Measurements from ENCODE around the gene PRKAR1B. TPM values are rescaled to one million over a fixed set of nuclear protein-coding genes. Genes with fewer than 3 reads are reported as not detected.

Gene PRKAR1B
- total RNA-seq, 2 donors from 2014 or later = 15.6 to 18.4 TPM

DNA sequence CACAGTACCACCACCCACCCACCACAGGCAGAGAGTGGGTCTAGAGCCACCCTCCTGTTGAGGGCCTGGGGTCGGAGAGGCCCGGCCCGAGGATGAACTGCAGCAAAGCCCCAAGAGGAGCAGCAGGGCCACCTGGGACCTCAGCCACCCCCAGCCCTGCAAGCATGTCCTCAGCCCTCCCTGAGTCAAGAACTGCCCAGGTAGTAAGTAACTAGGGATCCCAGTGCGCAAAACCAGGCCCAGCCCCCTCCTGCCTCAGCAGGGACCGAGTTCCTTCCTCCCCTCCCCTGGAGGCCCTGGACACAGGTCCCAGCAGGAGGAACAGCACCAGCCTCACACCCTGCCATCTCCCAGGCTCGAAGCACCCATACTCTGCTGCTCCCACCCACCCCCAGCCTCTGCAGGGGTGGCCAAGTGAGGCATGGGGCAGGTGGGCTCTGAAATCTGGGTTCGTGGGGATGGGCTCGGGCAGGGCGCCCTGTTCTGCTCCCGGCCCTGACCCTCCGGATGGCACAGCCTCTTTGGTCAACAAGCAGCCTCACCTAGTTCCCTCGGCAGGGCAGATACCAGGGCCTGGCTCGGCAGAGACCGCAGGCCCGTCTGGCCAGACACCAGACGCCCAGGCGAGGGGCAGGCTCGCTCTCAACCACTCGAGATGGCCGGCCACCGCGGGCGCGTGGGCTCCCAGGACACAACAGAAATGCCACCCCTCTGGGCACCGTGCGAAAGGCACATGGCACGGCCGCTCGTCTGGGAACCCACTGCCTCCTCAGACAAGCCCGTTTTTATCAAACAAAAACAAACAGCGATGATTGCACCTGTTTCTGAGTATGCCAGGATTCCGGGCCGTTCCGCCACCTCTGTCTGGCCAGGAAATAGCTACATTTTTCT is 222.6 kb downstream of the PRKAR1B start:
- TF ChIP-seq, protein P1, sequence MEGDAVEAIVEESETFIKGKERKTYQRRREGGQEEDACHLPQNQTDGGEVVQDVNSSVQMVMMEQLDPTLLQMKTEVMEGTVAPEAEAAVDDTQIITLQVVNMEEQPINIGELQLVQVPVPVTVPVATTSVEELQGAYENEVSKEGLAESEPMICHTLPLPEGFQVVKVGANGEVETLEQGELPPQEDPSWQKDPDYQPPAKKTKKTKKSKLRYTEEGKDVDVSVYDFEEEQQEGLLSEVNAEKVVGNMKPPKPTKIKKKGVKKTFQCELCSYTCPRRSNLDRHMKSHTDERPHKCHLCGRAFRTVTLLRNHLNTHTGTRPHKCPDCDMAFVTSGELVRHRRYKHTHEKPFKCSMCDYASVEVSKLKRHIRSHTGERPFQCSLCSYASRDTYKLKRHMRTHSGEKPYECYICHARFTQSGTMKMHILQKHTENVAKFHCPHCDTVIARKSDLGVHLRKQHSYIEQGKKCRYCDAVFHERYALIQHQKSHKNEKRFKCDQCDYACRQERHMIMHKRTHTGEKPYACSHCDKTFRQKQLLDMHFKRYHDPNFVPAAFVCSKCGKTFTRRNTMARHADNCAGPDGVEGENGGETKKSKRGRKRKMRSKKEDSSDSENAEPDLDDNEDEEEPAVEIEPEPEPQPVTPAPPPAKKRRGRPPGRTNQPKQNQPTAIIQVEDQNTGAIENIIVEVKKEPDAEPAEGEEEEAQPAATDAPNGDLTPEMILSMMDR (IDR thresholded peaks at IDR 0.05) = no peak
- H3K9me3 ChIP-seq = no peaks in the 10 kb centered on the region
- peaks cover 52% of the 10 kb centered on the region for H3K36me3 ChIP-seq
- peak overlapping the region; percentile 20 for H3K4me3 ChIP-seq
- no peaks in the 10 kb centered on the region for H3K27me3 ChIP-seq (replicated peaks; ENCODE audit: insufficient read depth)
- peaks cover 37 to 77% of the 10 kb centered on the region in 2 donors for H3K4me1 ChIP-seq (ENCODE audit: control insufficient read depth in 1 of 2, low read depth in 2 of 2)
- ATAC-seq (ENCODE audit: insufficient number of reproducible peaks, low FRiP score, low read depth) (no peak), DNase-seq (ENCODE audit: low spot score) (no peak)
- H3K27ac ChIP-seq = peak overlapping the region; percentile 46 to 74

DNA sequence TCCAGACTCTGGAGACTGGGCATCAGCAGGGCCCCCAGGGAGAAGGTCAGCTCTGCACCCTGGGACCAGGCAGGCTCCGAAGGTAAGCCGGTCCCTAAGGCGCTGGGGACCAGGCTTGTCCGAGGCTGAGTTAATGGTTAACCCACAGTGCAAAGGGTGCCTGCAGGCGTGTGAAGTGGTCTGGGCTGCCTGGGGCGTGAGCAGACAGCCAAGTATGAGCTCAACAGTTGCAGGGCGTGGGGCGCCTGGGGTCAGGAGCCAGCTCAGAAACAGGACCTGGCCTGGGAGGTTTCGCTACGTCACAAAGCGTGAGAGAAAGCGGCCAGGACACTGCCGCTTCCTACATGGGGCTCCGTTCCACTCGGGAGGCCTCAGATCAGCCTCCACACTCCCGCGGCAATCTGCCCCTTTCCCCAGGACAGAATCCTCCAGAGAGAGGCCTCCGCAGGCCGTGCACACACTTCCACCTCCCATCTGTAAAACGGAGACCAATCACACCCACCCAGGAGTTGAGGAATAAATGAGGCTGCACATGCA is 223.4 kb downstream of the PRKAR1B start:
- no peaks in the 10 kb centered on the region for H3K27me3 ChIP-seq (replicated peaks; ENCODE audit: insufficient read depth)
- TF ChIP-seq, protein P1 (IDR thresholded peaks at IDR 0.05) = no peak
- DNase-seq (ENCODE audit: low spot score) (no peak), ATAC-seq (ENCODE audit: insufficient number of reproducible peaks, low FRiP score, low read depth) (no peak)
- H3K36me3 ChIP-seq = peaks cover 51% of the 10 kb centered on the region
- H3K4me3 ChIP-seq = no peak overlapping the region
- peaks cover 34 to 69% of the 10 kb centered on the region in 2 donors for H3K4me1 ChIP-seq (ENCODE audit: control insufficient read depth in 1 of 2, low read depth in 2 of 2)
- H3K27ac ChIP-seq = peak overlapping the region; percentile 46 to 74
- H3K9me3 ChIP-seq = no peaks in the 10 kb centered on the region

DNA sequence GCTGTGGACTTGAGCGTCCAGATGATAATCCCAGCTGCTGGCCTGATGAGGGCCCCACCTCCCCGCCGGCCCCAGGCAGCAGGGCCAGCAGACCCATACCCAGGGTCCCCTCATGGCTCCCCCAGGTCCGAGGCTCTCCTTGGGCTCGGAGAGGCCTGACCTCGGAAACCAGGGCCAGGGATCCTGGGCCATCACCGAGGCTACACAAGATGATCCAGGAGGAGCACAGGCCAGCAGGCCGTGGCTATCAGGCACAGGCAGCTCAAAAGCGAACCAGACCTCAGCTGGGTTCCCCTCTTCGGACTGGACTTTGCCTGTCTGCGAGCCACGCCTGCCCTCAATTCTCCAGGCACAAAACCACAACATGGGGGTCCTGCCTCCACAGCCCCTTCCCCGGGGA is 224.8 kb downstream of the PRKAR1B start:
- no peak overlapping the region for H3K27ac ChIP-seq
- DNase-seq (ENCODE audit: low spot score) = no peak

DNA sequence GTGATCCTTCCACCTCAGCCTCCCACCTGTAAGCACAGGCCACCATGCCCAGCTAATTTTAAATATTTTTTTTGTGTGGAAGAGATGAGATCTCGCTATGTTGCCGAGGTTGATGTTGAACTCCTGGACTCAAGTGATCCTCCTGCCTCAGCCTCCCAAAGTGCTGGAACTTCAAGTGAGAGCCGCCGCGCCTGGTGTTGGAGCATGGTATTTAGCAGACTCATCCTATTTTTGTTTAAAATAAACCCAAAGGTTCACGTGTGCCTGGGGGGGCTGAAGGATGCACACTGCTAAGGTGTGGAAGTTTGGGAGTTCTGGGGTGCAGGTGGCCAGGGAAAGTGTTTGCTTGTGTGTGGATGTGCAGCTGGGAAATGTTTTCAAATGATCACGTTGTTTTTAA is 225.6 kb downstream of the PRKAR1B start:
- Histone ChIP-seq H3K4me1 (ENCODE audit: control insufficient read depth in 1 of 2, low read depth in 2 of 2) (peaks cover 23 to 47% of the 10 kb centered on the region in 2 donors), H3K27me3 (replicated peaks; ENCODE audit: insufficient read depth) (no peaks in the 10 kb centered on the region), H3K27ac (no peak overlapping the region), H3K36me3 (peaks cover 47% of the 10 kb centered on the region), H3K4me3 (no peak overlapping the region), H3K9me3 (no peaks in the 10 kb centered on the region)
- DNase-seq (ENCODE audit: low spot score) = no peak
- TF ChIP-seq, protein P1 (IDR thresholded peaks at IDR 0.05) = no peak
- ATAC-seq (ENCODE audit: insufficient number of reproducible peaks, low FRiP score, low read depth) = no peak

More for the DNA sequence above, 224.8 kb downstream of the PRKAR1B start:
- no peaks in the 10 kb centered on the region for H3K27me3 ChIP-seq (replicated peaks; ENCODE audit: insufficient read depth)
- peaks cover 51% of the 10 kb centered on the region for H3K36me3 ChIP-seq
- no peak for ATAC-seq (ENCODE audit: insufficient number of reproducible peaks, low FRiP score, low read depth)
- peaks cover 23 to 55% of the 10 kb centered on the region in 2 donors for H3K4me1 ChIP-seq (ENCODE audit: control insufficient read depth in 1 of 2, low read depth in 2 of 2)
- no peaks in the 10 kb centered on the region for H3K9me3 ChIP-seq
- H3K4me3 ChIP-seq = no peak overlapping the region
- TF ChIP-seq, protein P1 (IDR thresholded peaks at IDR 0.05) = no peak

Measured in thoracic aorta (tissue), 2 donors.